Measurements from ENCODE around the gene SESTD1. TPM values are rescaled to one million over a fixed set of nuclear protein-coding genes. Genes with fewer than 3 reads are reported as not detected.

SESTD1 gene
- total and polyA plus RNA-seq, 2 of the 8 experiments (the other 6 are each of a cell fraction or from before 2014, with no cell fraction given), result 5.2 to 49.6 TPM

DNA sequence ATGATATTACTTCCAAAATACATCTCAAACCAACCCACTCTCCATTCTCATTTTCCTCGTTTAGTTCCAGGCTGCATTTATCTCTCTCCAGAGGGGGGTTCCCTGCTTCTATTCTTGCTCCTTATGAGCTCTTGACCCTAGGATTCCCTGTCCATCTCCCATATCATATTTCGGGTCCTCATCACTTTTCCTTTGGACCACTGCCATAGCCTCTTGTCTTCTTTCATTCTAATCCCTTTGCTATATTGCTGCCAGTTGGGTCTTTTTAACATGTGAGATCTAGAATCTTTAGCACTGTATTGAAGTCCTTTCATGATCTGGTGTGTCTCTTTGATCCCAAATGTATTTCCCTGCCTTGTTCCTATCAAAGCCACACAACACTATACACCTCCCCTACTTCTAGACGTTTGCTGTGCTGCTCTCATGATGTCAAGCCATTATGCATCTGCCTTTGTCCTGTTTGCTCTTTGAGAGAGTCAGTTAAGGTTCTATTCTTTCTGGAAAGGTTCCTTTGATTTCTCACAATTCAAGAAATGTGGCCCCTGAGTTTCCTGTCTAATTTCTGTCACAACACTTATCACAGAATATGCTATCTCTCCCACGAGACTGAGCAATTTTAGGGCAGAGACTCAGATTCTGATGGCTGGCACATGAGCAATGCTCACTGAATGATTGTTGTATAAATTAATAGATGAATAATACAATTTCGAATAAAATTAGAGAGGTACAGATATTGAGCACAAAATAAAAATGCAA, 43.2 kb upstream of the SESTD1 start (continued):
- TF ChIP-seq, protein P1, sequence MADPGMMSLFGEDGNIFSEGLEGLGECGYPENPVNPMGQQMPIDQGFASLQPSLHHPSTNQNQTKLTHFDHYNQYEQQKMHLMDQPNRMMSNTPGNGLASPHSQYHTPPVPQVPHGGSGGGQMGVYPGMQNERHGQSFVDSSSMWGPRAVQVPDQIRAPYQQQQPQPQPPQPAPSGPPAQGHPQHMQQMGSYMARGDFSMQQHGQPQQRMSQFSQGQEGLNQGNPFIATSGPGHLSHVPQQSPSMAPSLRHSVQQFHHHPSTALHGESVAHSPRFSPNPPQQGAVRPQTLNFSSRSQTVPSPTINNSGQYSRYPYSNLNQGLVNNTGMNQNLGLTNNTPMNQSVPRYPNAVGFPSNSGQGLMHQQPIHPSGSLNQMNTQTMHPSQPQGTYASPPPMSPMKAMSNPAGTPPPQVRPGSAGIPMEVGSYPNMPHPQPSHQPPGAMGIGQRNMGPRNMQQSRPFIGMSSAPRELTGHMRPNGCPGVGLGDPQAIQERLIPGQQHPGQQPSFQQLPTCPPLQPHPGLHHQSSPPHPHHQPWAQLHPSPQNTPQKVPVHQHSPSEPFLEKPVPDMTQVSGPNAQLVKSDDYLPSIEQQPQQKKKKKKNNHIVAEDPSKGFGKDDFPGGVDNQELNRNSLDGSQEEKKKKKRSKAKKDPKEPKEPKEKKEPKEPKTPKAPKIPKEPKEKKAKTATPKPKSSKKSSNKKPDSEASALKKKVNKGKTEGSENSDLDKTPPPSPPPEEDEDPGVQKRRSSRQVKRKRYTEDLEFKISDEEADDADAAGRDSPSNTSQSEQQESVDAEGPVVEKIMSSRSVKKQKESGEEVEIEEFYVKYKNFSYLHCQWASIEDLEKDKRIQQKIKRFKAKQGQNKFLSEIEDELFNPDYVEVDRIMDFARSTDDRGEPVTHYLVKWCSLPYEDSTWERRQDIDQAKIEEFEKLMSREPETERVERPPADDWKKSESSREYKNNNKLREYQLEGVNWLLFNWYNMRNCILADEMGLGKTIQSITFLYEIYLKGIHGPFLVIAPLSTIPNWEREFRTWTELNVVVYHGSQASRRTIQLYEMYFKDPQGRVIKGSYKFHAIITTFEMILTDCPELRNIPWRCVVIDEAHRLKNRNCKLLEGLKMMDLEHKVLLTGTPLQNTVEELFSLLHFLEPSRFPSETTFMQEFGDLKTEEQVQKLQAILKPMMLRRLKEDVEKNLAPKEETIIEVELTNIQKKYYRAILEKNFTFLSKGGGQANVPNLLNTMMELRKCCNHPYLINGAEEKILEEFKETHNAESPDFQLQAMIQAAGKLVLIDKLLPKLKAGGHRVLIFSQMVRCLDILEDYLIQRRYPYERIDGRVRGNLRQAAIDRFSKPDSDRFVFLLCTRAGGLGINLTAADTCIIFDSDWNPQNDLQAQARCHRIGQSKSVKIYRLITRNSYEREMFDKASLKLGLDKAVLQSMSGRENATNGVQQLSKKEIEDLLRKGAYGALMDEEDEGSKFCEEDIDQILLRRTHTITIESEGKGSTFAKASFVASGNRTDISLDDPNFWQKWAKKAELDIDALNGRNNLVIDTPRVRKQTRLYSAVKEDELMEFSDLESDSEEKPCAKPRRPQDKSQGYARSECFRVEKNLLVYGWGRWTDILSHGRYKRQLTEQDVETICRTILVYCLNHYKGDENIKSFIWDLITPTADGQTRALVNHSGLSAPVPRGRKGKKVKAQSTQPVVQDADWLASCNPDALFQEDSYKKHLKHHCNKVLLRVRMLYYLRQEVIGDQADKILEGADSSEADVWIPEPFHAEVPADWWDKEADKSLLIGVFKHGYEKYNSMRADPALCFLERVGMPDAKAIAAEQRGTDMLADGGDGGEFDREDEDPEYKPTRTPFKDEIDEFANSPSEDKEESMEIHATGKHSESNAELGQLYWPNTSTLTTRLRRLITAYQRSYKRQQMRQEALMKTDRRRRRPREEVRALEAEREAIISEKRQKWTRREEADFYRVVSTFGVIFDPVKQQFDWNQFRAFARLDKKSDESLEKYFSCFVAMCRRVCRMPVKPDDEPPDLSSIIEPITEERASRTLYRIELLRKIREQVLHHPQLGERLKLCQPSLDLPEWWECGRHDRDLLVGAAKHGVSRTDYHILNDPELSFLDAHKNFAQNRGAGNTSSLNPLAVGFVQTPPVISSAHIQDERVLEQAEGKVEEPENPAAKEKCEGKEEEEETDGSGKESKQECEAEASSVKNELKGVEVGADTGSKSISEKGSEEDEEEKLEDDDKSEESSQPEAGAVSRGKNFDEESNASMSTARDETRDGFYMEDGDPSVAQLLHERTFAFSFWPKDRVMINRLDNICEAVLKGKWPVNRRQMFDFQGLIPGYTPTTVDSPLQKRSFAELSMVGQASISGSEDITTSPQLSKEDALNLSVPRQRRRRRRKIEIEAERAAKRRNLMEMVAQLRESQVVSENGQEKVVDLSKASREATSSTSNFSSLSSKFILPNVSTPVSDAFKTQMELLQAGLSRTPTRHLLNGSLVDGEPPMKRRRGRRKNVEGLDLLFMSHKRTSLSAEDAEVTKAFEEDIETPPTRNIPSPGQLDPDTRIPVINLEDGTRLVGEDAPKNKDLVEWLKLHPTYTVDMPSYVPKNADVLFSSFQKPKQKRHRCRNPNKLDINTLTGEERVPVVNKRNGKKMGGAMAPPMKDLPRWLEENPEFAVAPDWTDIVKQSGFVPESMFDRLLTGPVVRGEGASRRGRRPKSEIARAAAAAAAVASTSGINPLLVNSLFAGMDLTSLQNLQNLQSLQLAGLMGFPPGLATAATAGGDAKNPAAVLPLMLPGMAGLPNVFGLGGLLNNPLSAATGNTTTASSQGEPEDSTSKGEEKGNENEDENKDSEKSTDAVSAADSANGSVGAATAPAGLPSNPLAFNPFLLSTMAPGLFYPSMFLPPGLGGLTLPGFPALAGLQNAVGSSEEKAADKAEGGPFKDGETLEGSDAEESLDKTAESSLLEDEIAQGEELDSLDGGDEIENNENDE (IDR thresholded peaks at IDR 0.05; ENCODE audit: insufficient replicate concordance, low read length), result no peak
- no peak for TF ChIP-seq EGR1 (IDR thresholded peaks at IDR 0.05; ENCODE audit: borderline replicate concordance, low read depth, low read length)
- no peak for TF ChIP-seq GABPA (IDR thresholded peaks at IDR 0.05; ENCODE audit: borderline replicate concordance, insufficient read depth, low read length)
- TF ChIP-seq CREB1 (IDR thresholded peaks at IDR 0.05), result no peak
- no peak for TF ChIP-seq CHD1 (IDR thresholded peaks at IDR 0.05; ENCODE audit: low read depth, low read length)
- TF ChIP-seq SUZ12 (IDR thresholded peaks at IDR 0.05; ENCODE audit: low read length), result no peak
- no peak for TF ChIP-seq CTBP2 (IDR thresholded peaks at IDR 0.05; ENCODE audit: borderline replicate concordance, insufficient read depth, insufficient read length, low read length)
- TF ChIP-seq, protein P2, sequence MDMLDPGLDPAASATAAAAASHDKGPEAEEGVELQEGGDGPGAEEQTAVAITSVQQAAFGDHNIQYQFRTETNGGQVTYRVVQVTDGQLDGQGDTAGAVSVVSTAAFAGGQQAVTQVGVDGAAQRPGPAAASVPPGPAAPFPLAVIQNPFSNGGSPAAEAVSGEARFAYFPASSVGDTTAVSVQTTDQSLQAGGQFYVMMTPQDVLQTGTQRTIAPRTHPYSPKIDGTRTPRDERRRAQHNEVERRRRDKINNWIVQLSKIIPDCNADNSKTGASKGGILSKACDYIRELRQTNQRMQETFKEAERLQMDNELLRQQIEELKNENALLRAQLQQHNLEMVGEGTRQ (IDR thresholded peaks at IDR 0.05; ENCODE audit: low read length), result no peak
- TF ChIP-seq YY1 (IDR thresholded peaks at IDR 0.05; ENCODE audit: low read depth, low read length), result no peak
